SW 1271 (cell line): ENCODE results near the gene PCDH9.
"Not testable (repeated sequence)": the region's sequence is repeated elsewhere in the genome, so short reads cannot be mapped to it uniquely, and the experiment has no call there.

Source experiments
- DNase-seq, 2 experiments: peaks; one replicate each; lab custom pipeline; 2025; lab: John Stamatoyannopoulos, UW

Gene PCDH9

GRCh38 chr13:66341635-66342377, 888.3 kb downstream of the PCDH9 start:
- no peak for DNase-seq

DNA sequence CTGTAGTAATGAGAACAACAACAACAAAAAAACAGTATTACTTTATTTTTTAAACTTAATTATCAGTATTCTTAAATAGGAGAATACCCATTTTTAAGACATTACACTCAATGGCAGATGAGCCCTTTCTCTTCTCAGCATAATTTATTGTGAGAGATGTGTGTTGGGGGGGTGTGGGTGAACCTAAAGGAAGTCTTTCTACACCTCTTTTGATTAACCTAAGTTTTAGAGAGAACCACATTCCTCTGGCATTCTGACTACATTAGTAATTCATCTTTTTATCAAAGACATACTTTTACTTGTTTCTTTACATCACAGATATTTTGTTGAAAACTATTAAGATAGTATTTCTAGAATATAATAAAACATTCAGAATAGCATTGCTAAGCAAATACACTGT, 890.9 kb downstream of the PCDH9 start:
- no peak for DNase-seq

DNA sequence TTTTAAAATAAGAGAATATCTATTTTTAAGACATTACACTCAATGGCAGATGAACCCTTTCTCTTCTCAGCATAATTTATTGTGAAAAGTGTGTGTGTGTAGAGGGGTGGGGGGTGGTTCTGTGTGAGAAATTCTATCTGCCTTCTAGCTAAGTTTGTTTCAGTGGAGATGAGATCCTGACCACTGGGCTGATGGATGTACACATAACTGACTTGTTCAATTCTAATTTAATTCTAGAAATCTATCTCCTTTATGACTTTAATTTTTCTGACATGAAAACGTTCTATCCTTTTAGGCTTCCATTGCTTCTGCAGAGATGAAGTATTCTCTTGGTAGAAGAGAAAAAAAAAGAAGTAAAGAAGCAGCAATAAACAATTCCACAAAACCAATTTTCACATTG, 891.6 kb downstream of the PCDH9 start:
- DNase-seq = no peak

DNA sequence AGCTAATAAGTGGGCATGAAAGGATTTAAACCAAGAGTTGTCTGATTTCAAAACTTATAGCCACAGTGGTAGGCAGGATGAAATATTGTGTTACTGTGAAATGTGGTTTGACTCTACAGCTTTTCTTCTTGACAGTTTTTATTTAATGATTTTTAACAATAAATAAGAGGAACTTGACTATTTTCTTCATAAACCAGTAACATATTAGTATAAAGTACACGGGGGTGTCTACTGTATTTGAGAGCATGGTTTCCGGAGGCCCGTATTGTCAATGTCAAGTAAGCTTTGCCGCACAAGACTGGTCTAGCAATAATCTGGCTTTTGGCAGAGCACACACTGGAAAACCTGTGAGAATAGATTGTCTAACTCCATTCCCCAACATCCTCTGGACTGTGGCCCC, 894.5 kb downstream of the PCDH9 start:
- no peak for DNase-seq

GRCh38 chr13:66329988-66330451, 900.1 kb downstream of the PCDH9 start:
- DNase-seq = no peak

DNA sequence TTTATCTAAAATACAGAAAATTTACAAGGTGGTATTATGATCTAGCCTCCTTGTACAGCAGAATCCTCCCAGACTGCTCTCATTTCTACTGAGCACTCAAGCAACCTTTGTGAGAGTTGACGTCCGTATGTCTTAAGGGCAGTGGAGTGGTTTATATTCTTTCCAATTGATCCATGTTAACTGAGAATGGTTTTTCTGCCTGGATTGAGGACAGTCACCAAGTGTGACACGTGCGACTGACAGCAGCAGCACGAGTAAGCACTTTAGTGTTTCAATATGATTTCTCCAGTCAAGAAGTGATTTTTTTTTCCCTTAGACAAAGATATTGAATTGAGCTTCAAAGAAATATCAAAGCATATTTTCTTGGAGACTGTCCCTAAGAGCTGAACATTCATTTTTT, 901.7 kb downstream of the PCDH9 start:
- DNase-seq = no peak

GRCh38 chr13:66323745-66324347, 906.3 kb downstream of the PCDH9 start:
- no peak for DNase-seq

GRCh38 chr13:66322936-66323335, 907.2 kb downstream of the PCDH9 start:
- DNase-seq = no peak

DNA sequence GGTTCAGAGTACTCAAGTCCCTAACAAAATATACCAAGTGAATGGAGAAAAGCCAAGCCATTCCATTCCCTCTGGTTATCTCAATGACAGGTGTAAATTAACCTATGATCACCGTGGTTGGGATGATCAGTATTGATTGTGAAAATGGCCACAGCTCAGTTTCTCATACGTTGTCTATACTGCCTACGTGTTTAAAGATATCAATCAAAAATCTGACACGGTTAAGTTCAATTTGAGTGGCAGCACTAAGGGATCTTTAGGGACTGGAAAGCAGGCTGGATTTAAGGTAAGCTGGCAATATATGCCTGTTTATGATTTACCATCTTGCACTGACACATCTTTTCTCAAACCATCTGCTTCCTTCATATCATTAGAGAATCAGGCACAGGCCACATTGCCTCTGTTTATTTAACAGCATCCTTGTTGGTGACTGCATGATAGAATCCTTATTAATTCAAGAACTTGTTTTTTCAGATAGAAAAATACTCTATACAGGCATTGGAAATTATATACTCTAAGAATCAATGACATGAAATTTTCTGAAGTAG, 907.9 kb downstream of the PCDH9 start:
- DNase-seq = no peak

DNA sequence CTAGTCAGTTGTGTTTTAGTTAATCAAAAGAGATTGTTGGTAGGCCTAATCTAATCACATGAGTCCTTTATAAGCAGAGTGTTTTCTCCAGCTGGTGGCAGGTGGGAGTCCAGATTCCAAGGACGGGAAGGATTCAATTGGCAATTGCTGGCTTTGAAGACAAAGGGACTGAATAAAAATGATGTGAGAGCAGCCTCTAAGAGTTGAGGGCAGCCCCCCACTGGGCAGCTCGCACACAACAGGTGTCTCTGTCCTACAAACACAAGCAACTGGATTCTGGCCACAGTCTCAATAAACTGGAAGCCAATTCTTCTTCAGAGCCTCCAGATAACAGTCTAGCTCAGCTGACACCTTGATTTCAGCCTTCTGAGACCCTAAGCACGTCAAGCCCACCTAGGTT, 915.2 kb downstream of the PCDH9 start:
- no peak for DNase-seq

DNA sequence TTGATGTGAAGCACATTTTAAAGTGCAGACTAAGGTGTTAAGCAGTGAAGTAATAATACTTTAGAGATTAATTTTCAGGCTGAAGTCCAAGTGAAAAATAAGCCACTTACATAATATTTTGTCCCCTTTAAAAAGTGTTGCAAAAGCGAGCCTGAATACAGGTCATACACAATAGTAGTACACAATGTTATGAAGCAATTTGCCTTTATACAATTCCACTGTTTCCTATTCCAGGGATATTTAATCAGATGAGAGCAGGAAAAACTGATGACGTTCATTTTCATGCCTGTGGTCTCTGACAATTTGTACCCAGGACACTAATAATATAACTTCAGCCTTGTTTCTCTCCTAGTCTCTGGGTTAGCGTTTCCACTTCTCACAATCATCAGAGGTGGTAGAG, 916.7 kb downstream of the PCDH9 start:
- DNase-seq = no peak

DNA sequence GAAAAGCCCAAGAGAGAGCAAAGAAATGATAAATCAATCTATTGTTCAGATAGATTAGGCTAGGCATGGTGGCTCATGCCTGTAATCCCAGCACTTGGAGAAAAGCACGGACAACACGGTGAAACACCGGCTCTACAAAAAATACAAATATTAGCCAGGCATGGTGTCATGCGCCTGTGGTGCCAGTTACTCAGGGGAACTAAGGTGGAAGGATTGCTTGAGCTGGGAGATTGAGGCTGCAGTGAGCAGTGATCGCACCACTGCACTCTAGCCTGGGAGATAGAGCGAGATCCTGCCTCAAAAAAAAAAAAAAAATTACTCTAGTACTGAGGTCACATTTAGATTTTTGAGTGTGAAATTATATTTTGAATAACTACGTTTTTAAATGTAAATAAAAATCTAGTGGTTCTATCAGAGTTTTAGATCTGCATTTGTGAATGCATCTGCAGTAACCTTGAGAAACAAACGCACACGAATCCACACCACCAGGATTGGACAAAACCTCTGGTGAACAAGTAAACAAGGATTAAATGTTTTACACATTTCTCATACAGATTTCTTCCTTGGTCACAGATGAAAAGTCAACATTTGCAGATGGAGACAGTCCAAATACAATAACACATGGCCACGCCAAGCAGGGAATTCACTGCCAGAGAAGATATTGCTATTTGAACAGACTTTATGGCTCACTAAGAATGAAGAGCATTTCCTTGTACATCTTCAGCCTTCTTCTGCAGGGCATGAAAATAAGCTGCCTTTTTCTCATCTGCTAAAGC, 917.6 kb downstream of the PCDH9 start:
- no peak for DNase-seq

- DNase-seq = no peak
Observed at GRCh38 chr13:66305961-66306617, 924.0 kb downstream of the PCDH9 start.

DNA sequence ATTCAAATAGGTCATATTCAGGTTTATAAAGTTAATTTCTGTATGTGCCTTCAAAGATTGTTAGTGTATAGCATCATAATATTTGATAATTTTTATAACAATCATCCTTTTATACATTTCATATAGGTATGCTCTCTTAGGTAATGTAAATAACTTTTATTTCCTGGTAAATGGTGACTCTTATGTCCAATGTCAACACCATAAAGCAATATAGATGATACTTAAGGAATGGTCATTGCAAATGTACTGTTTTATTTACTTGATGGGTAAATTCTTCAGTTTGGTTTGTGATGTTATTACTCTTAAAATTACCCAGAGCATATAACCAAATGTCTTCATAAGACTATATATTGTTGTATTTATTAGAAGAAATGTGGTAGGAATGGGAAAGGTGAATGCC, 928.7 kb downstream of the PCDH9 start:
- DNase-seq = no peak

DNA sequence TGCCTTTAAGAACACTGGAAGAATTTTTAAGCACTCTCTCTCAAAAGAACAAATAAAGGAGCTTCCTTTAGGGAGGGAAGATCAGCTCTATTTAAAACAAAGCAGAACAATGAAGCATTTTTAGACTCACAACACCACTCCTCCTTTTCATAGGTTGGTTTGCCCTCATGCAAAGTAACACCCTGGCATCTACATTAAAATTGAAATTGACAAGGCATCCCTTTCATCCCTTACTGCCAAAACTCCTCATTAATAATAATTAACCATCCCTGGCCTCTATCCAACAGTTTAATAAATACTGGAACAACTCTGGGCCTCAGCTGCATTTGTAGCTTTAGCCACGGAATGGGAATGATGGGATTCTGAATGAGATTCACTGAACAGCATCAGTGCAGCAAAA, 929.1 kb downstream of the PCDH9 start:
- DNase-seq = no peak

DNA sequence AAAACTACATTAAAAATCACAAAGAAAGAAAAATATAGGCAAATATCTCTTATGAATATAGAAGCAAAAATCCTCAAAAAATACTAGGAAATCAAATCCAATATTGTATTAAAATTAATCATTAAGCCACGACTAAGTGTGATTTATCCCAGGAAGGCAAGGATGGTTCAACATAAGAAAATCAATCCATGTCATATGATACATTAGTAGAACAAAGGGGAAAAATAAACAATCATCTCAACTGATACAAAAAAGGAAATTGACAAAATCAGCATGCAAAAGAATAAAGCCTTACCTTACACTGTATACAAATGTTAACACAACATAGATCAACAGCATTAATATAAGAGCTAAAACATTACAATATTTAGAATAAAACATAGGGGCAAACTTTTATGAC, 933.3 kb downstream of the PCDH9 start:
- DNase-seq = no peak

DNA sequence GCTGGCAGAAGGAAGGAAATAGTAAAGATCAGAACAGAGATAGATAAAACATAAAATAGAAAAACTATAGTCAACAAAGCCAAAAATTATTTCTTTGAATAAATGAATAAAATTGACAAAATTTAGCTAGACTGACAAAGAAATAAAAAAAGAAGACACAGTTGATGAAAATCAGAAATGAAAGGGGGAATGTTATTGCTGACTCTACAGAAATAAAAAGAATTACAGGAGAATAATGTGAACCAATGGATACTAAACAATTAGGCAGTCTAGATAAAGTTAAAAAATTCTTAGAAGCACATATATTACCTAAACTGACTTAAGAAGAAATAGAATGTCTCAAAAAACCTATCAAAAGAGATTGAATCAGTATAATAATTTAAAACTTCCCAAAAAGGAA, 933.8 kb downstream of the PCDH9 start:
- no peak for DNase-seq

- not testable (repeated sequence) for DNase-seq
Observed at GRCh38 chr13:66286806-66287205, 943.3 kb downstream of the PCDH9 start.

GRCh38 chr13:66275416-66275815, 954.7 kb downstream of the PCDH9 start:
- DNase-seq = no peak

- DNase-seq = no peak
Observed at GRCh38 chr13:66273011-66273410, 957.1 kb downstream of the PCDH9 start.

DNA sequence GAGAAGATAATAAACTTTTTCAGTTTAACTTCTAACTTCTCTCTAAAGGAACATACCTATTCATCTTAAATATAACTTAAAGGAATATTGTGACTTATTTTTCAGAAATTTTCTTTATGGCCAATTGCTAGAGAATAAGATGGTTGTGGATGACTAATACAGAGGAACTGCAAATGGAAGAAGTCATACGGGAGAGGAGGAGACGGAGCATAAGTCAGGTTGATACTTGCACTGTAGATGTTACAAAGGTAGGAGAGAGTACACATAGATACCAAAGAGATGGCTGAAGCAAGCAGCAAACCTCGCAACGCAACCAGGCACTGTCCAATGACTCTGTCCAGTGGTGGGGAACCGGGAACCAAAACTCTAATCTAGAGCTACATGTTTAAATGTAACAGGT, 963.4 kb downstream of the PCDH9 start:
- DNase-seq = no peak

DNA sequence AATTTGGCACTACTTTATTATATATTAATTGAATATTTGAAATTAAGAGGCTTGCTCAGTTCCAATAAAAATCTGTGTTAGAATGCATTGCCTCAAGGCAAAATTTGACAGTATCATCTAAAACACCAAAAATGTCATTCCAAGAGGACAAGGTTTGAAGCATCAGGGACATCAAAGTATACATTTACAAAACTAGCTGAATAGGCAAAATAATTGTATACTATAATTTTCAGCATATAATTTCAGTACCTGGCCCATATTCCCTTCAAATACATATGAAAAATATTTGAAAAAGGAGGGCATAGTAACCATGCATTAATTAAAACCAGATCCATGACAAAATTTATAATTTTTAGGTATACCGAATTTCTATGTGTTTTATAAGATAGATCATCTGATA, 963.8 kb downstream of the PCDH9 start:
- DNase-seq = no peak
